22Rv1 (cell line): ENCODE data around the gene UVRAG.

Experiments used
- CTCF ChIP-seq: fragments of 450-650 bp; IDR thresholded peaks from 2 replicates; pipeline ENCODE4 v1.5.1; 2017; ENCODE audit warnings: mild to moderate bottlenecking
- ZFX ChIP-seq: fragments of 450-650 bp; IDR thresholded peaks from 2 replicates; pipeline ENCODE4 v1.6.1; 2017; ENCODE audit warnings: antibody characterized with exemption, borderline replicate concordance

- TF ChIP-seq CTCF = no peak
- no peak for TF ChIP-seq ZFX
These were observed 167.3 kb downstream of the UVRAG start for GRCh38 chr11:75982309-75982708.
